Gastrocnemius medialis (tissue), 4 donors: Measurements from ENCODE around the gene NAA60.

Source experiments
- CTCF ChIP-seq, 5 experiments: fragments of 450-650 bp in 3 of 5; fragments of 200-600 bp in 2 of 5; sonication (generic) in 2 of 5; IDR thresholded peaks in 4 of 5; conservative IDR thresholded peaks in 1 of 5; 1 replicate in 4 of 5; 2 replicates in 1 of 5; pipeline ENCODE4 v1.5.1; 2016 to 2019; ENCODE audit warnings: antibody characterized with exemption in 5 of 5, mild to moderate bottlenecking in 3 of 5, moderate library complexity in 3 of 5
- POLR2A ChIP-seq, 2 donors: fragments of 450-650 bp; IDR thresholded peaks; one replicate each; pipeline ENCODE4 v1.6.1; 2017; ENCODE audit warnings: antibody characterized with exemption in 2 of 2, mild to moderate bottlenecking in 2 of 2, moderate library complexity in 2 of 2

GRCh38 chr16:3492356-3492755 lies 48.9 kb downstream of the NAA60 start:
- TF ChIP-seq CTCF (IDR thresholded peaks at IDR 0.05 in 4 of 5, conservative IDR thresholded peaks at IDR 0.05 in 1 of 5), result no peak
- TF ChIP-seq POLR2A (IDR thresholded peaks at IDR 0.05), result no peak
